WI38 (cell line): ENCODE data around the gene ABCA9.
"Not testable (repeated sequence)": the region's sequence is repeated elsewhere in the genome, so short reads cannot be mapped to it uniquely, and the experiment has no call there.

Experiments
- H3K4me3 ChIP-seq: 2 replicates; pipeline ENCODE4 v1.5.1; 2011; ENCODE audit warnings: low read depth, mild to moderate bottlenecking, control low read depth, low read length
- TF ChIP-seq, protein P1 (sequence below): IDR thresholded peaks from 2 replicates; pipeline ENCODE4 v1.5.1; 2012; ENCODE audit warnings: low read depth, mild to moderate bottlenecking, control low read depth, low read length

The ABCA9 gene

DNA sequence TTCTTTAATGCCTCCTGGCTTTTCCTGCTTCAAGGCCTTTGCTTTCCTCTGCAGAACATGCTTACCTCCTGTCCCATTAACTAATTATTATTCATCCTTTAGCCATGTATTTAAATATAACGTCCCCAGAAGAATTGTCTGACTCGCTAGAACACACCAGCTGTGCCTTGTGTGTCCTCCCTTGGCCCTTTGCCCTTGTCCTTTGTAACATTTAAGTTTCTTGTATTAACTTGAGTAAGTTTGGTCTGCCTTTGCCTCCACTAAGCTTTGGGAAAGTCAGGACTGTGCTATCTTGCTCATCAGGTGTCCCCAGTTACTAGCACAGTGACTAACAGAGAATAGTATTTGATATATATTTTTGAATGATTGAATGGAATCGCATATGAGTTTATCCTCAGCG is 29.6 kb upstream of the ABCA9 start:
- TF ChIP-seq, protein P1, sequence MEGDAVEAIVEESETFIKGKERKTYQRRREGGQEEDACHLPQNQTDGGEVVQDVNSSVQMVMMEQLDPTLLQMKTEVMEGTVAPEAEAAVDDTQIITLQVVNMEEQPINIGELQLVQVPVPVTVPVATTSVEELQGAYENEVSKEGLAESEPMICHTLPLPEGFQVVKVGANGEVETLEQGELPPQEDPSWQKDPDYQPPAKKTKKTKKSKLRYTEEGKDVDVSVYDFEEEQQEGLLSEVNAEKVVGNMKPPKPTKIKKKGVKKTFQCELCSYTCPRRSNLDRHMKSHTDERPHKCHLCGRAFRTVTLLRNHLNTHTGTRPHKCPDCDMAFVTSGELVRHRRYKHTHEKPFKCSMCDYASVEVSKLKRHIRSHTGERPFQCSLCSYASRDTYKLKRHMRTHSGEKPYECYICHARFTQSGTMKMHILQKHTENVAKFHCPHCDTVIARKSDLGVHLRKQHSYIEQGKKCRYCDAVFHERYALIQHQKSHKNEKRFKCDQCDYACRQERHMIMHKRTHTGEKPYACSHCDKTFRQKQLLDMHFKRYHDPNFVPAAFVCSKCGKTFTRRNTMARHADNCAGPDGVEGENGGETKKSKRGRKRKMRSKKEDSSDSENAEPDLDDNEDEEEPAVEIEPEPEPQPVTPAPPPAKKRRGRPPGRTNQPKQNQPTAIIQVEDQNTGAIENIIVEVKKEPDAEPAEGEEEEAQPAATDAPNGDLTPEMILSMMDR, result no peak

DNA sequence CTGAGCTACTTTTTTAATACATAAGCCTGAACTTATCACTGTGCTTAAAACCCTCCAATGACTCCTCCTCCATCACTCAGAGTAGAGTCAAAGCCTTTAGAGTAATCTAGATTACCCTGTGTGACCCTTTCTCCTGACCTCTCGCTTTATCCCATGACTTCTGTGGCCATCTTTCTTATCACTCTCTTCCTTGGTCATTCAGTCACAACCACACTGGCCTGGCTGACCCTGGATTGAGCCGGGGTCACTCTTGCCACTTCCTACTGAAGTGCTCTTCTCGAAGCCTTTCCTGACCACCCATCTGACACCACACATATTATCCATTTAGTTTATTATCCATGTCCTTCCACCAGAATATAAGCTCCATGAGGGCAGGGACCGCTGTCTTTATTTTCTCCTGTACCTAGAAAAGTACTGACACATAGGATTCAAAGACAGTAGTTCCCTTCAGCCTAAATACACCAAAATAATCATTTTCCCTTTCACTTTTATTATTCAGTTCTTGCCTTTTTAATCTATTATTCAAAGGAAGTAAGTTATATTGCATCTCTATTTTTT is 28.0 kb upstream of the ABCA9 start:
- no peak overlapping the region for H3K4me3 ChIP-seq
- TF ChIP-seq, protein P1, result no peak

More for the DNA sequence above, 29.6 kb upstream of the ABCA9 start:
- no peak overlapping the region for H3K4me3 ChIP-seq

DNA sequence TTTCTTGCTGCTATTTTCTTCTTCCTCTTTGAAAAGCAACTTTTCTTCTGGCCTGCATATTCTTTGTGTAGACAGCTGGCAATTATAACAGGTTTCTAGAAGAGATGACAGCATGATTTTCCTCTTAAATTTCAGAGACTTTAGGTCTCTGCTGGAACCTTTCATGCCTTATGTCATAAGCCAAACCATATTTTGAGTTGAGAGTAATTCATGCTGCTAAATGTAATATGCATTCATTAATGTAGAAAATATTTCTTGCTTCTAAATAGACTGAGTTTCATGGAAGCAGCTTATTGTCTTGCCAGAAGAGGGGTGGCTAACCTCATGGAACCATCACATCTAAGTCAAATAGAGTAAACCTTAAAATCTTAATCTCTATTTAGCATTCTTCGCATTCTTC is 25.9 kb upstream of the ABCA9 start:
- TF ChIP-seq, protein P1, result no peak
- H3K4me3 ChIP-seq, result no peak overlapping the region

DNA sequence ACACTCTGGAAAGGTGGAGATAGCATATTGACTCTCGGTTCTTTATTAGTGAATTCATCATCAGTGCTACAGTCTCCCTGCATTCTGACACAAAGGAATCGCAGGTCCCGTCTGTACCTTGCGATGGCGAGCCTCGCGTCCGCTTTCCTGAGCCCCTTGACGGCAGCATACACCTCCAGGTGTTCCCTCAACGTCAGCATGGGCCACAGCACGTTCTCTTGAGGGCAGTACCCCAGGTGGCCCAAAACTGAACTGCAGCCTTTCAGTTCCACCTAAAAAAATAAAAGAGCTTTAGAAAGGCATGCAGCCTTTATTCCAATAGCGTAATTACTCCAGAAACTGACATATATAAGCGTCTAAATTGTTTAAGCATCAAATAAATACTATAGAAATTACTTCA is 24.2 kb upstream of the ABCA9 start:
- H3K4me3 ChIP-seq, result no peak overlapping the region
- TF ChIP-seq, protein P1, result no peak

DNA sequence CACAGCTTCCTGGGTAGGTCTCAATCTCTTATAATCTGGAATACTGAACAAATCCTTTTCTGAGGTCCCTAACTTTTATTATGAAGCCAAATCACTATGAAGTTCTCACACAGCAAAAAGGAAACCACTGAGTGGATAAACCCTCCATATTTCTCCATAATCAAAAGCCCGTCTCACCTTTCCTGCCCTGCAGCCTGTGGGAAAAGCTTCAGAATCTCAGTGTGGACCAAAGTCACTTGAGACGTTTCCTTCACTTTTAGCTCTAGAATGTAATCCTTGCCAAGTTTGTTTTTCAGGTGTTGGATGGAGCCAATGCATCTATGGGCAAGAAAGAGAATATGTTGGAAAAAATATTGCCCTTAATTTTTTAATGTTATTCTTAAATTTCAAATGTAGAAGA is 22.0 kb upstream of the ABCA9 start:
- no peak overlapping the region for H3K4me3 ChIP-seq
- TF ChIP-seq, protein P1, result no peak

DNA sequence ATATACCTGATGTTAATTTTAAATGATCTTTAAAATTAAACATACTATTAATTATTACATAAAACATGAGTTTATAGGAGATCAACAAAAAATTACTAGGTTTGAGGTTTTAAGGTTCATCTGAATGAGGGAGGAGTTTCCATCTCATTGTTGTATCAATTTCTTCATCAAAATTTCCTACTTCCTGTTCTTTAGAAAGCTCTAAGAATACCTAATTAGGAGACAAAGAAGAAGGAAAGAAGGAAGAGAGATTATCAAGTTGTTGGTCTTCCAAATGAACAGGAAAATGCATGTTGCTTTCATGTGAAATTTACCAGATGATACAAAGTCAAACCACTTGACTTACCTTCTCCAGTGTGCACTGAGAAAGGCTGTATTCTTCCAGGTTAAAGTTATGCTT is 18.1 kb upstream of the ABCA9 start:
- no peak overlapping the region for H3K4me3 ChIP-seq
- TF ChIP-seq, protein P1, result no peak

DNA sequence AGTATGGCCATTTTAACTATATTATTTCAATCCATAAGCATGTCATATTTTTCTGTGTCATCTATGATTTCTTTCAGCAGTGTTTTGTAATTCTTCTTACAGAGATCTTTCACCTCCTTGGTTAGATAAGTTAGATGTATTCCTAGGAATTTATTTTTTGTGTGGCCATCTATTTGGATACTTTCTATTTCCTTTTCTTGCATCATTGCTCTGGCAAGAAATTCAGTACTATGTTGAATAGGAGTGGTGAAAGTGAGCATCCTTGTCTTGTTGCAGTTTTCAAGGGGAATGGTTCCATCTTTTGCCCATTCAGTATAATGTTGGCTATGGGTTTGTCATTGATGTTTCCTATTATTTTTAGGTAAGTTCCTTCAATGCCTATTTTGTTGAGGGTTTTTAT is 15.1 kb upstream of the ABCA9 start:
- TF ChIP-seq, protein P1, result no peak
- H3K4me3 ChIP-seq, result no peak overlapping the region

DNA sequence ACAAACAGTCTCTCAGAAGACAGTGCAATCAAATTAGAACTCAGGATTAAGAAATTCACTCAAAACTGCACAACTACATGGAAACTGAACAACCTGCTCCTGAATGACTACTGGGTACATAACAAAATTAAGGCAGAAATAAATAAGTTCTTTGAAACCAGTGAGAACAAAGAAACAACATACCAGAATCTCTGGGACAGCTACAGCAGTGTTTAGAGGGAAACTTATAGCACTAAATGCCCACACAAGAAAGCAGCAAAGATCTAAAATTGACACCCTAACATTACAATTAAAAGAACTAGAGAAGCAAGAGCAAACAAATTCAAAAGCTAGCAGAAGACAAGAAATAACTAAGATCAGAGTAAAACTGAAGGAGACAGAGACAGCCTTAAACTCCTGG is 12.7 kb upstream of the ABCA9 start:
- not testable (repeated sequence) for H3K4me3 ChIP-seq

DNA sequence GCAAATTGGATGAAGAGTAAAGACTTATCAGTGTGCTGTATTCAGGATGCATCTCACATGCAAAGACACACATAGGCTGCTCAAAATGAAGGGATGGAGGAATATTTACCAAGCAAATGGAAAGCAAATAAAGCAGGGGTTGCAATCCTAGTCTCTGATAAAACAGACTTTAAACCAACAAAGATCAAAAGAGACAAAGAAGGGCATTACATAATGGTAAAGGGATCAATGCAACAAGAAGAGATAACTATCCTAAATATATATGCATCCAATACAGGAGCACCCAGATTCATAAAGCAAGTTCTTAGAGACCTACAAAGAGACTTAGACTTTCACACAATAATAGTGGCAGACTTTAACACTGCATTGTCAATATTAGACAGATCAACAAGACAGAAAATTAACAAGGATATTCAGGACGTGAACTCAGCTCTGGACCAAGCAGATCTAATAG is 12.1 kb upstream of the ABCA9 start:
- not testable (repeated sequence) for H3K4me3 ChIP-seq

DNA sequence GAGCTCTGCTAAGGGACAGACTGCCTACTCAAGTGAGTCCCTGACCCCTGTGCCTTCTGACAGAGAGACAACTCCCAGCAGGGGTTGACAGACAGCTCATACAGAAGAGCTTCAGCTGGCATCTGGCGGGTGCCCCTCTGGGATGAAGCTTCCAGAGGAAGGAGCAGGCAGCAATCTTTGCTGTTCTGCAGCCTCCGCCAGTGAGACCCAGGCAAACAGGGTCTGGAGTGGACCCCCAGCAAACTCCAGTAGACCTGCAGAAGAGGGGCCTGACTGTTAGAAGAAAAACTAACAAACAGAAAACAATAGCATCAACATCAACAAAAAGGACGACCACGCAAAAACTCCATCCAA is 10.5 kb upstream of the ABCA9 start:
- H3K4me3 ChIP-seq, result not testable (repeated sequence)

DNA sequence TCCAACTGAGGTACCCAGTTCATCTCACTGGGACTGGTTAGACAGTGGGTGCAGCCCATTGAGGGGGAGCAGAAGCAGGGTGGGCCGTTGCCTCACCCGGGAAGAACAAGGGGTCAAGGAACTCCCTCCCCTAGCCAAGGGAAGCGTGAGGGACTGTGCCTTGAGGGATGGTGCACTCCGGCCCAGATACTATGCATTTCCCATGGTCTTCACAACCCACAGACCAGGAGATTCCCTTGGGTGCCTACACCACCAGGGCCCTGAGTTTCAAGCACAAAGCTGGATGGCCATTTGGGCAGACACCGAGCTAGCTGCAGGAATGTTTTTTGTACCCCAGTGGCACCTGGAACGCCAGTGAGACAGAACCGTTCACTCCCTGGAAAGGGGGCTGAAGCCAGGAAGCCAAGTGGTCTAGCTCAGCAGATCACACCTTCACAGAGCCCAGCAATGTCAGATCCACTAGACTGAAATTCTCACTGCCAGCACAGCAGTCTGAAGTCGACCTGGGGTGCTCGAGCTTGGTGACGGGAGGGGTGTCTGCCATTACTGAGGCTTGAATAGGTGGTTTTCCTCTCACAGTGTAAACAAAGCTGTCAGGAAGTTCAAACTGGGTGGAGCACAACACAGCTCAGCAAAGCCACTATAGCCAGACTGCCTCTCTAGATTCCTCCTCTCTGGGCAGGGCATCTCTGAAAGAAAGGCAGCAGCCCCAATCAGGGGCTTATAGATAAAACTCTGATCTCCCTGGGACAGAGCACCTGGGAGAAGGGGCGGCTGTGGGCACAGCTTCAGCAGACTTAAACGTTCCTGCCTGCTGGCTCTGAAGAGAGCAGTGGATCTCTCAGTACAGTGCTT is 9.9 kb upstream of the ABCA9 start:
- H3K4me3 ChIP-seq, result not testable (repeated sequence)
